HG03175 (cell line): ENCODE results near the gene MAPK11.

Experiments used
- ATAC-seq: cut with Tn5 transposase; IDR thresholded peaks from one replicate; pipeline ENCODE4 v1.9.1; 2021; ENCODE audit warnings: mild to moderate bottlenecking, moderate library complexity; ENCODE audit not compliant: unreplicated experiment

The MAPK11 gene

DNA sequence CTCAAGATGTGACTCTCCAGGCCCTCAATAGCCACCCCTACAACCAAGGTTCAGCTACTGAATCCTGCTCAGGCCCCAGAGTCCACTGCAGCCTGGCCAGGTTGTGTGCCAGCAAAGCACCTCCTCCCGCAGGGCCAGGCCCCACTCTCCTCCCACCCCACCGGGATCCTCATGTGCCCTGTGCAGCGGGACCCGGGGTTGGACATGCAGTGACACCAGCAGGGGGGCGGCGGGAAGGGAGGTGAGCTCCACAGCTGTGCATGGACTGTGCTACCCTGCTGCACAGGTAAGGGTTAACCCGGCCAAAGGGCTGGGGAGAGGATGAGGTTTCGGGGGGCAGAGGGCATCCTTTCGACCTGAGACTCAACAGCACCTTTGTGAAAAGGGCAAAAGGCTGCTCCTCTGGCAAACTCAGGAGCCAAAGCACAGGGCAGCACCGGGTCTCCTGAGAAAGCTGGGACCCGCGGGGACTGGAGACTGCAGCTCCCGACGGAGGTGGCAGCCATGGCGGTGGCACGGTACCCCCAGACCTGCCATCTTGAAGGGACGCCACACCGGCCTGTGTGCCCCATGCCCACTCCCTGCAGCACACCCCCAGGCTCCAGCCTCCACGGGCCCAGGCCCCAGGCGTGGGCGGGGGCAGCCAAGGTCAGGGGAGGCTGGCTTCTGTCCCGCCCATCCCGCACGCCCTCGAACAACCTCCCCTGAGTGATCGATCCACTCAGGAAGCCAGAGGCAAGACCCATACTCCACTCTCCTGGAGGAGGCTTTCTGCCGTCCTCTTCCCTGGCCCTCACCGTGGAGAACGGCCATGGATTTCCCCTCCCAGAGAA lies 26.7 kb upstream of the MAPK11 start:
- ATAC-seq = no peak

DNA sequence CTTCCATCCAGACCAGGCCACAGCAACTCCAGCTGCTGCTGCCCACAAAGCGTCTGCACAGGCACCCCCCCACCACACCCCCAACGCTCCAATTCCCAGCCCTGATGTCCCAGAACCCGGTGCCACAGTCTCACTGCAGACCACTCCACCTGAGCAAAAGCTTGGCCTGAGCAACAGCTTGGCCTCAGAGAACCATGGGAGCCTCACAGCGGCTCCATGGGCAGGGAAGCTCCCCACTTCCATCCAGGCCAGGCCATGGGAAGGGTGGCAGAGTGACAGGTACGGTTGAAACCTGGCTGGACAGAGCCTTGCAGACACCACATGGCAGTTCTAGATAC lies 24.1 kb upstream of the MAPK11 start:
- no peak for ATAC-seq

DNA sequence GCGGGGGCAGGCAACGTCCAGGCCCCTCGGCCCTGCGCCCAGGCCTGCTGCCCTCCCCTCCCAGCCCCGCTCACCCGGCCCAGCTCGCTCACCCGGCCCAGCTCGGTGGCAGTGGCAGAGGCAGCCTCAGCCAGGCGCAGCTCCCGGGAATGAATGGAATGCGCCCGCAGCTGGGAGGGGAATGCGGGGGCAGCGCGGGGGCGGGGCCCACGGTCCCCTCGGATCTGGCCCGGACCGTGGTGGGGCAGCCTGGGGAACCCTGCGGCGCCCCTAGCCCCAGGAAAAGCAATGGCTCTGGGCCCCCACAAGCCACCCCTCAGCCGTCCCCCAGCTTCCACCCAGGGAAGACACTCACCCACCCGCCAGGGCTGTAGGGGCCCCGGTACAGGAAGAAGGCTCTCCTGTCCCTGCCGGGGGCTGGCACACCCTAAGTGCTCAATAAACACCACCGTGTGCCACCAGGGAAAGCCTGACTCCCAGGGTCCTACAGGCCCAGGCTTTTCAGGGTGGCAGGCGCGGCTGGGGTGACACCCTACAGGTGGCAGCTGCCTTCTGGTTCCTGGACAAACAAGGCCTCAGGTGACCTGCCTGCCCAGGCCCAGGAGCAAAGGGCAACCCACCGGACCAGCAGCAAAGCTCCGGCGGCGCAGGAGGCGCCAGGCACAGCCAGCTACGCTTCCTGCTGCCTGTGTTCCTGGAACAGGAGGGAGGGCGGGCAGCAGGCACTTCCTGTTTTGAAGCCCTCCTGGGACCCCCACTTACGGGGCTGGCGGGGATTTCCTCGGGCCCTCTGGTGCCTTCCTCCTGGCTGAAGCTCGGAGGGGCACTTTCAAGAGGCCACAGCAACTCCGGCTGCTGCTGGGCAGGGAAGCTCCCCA lies 23.5 kb upstream of the MAPK11 start:
- ATAC-seq = no peak

DNA sequence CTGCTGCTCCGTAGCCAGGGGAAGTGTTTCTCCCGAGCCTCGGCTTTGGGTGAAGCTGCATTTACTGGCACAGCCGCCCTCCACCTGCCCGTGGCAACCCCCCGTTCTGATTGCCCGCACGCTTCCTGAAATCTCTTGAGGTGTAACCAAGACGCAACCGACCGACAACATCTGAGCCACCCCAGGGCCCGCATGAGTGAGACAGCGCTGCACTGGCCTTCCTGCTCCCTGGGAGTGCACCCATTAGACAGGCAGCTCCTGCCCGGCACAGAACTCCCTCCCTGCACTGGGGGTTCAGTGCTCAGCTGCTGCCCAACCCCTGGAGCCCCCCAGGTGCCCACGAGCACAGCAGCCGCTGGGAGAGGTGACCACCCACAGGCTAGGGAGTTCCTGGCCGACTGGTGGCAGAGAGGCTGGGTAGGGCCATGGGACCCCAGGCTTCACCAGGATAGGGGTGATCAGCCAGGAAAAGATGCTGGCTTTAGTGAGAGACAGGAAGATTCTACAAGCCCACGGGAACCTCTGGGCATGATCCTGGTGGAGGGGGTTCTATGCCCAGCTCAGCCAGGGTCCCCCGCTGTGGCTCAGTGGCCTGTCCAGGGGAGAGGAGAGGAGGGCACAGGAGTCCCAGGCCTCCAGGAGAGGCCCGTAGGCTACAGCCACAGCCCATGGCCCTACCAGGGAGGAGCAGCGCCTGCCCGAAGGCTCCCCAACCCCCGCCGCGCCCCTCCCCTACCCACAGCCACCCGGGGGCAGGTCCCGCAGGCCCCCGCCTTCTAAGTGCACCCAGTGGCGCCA lies 22.7 kb upstream of the MAPK11 start:
- no peak for ATAC-seq

DNA sequence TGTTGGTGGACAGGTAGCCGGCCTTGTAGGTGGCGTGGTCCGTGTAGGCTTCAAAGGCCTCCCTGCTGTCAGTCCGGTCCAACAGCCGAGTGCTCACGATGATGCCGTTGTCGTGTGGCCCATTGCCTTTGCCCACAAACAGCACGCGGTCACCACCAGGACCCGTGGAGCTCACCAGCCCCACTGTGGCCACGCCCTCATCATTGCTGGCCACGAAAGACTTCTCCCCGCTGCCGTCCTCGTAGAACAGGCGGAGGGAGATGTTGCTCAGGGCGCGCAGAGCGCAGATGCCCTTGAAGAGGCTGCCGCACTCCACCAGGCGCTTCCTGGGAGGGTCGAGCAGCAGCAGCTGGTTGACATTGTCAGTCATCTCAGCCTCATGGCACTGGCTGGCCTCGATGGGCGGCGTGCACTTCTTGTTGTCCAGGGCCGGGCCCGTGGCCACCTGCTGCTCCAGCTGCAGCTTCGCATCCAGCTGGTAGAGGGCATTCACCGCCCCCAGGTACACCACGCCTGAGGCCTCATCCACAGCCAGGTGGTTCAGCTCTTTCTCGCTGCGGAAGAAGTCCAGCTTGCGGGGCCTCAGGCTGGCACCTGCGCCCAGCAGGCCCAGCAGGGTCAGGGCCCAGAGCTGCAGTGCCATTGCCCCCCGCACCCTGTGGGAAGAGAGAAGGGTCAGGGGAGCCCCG lies 19.9 kb upstream of the MAPK11 start:
- no peak for ATAC-seq

DNA sequence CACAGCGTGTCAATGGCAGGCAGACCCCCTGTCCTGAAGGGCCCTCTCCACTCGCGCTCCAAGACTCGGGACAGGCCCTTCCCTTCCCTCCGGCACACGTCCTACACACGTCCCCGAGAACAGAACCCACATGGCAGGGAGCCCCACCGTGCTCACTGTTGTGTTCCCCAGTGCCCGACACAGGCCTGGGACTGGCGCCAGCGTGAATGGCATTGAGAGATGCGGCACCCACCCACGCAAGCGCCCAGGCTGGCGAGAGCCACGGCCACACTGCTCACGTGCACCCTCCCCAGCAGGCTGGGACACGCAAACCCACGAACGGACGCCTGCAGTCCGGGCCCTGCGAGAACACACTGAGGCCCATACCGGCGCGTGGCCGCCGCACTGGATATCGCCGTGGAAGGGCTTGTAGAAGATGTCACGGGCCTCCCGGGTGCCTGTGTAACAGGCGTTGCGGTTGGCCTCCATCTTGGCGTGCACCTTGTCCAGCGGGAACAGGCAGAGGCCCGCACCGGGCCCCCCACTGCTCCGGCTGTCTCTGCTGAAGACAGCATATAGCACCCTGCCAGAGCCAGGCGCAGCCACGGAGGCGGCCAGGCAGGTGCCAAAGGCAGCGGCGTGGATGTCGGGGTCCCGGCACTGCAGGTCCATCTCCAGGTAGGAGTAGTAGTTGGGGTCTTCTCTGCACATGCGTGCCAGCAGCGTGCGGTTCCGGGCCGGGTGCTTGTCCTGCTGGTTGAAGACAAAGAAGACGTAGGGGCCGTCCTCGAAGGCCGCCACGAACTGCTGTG lies 19.2 kb upstream of the MAPK11 start:
- no peak for ATAC-seq

DNA sequence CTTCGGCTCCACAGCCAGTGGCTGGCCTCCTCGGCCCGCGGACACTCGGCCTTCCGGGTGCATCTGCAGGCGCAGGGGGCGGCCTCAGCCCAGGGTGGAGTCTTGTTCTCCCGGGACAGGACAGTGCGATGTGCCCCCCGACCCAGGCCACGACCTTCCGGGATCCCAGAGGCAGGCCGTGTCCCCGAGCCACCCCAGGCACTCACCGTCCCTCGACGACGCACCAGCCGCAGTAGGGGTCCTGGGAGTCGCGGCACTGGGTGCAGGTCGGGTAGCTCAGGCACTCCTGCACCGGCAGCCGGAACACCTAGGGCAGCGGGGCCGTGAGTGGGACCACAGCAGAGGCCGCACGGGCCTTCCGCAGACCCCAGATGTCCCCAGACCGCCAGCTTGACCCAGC lies 17.6 kb upstream of the MAPK11 start:
- no peak for ATAC-seq

DNA sequence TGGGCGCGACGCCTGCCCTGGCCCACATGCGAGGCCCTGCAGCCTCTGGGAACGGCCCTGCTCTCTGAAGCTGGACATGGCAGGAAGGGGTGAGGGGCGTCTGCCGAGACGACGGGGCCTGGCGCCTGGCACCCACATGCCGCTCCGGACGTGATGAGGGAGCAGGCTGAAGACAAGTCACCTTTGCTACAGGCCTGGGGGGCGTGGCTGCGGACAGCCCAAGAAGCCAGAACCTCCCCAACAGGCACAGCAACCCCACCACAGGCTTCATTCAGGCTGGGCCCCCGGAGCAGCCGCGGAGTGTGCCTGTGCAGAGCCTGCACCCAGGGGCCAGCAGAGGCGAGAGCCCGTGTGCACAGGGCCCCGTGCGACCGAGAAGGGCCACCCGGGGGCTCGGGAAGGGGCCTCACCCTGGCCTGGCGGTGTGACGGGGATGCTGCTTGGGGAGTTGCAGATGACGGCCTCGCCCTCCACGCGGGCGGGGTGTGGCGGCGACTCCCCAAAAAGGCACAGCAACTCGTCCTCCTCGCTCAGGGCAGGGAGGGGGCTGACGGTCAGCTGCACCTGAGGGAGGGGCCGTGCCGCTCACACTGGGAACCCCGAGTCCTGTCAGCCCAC lies 16.6 kb upstream of the MAPK11 start:
- ATAC-seq = no peak

DNA sequence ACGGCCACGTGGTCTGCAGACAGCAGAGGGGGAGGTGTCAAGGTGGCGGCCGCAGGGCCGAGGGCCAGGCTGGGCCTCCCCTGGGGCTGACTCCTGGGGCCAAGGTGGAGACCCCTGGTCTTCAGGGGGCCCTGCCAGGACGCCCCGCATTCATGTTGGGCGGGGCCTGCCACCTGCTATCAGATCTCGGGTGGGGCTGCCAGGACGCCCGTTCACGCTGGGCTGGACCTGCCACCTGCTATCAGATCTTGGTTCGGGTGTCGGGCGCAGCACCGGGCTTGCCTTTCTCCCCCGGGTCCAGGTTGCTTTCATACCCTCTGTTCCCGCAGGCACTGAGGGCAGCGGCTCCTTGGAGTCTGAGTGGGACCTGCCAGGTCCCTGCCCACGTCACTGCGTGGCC lies 16.1 kb upstream of the MAPK11 start:
- ATAC-seq = no peak

DNA sequence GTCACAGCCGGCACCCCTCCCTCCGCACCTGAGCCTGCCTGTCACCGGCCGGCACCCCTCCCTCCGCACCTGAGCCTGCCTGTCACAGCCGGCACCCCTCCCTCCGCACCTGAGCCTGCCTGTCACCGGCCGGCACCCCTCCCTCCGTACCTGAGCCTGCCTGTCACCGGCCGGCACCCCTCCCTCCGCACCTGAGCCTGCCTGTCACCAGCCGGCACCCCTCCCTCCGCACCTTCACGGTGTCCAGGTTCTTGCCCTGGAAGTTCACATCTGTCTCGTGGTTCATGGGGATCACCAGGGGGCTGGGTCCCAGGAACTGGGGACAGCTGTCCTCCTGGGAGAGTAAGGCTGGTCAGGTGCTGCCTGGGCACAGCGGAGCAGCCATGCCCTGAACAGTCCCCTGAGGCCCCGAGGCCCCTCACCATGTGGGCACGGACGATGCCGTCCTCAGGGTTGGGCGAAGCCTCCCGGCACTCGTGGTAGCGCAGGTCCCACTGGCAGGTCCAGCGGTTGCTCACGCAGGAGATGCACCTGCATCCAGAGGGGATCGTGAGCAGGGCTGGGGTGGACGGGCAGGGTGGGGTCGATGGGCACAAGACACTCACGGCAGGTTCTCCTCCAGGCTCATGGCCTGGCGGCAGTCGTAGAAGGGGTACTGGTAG lies 15.5 kb upstream of the MAPK11 start:
- ATAC-seq = no peak

DNA sequence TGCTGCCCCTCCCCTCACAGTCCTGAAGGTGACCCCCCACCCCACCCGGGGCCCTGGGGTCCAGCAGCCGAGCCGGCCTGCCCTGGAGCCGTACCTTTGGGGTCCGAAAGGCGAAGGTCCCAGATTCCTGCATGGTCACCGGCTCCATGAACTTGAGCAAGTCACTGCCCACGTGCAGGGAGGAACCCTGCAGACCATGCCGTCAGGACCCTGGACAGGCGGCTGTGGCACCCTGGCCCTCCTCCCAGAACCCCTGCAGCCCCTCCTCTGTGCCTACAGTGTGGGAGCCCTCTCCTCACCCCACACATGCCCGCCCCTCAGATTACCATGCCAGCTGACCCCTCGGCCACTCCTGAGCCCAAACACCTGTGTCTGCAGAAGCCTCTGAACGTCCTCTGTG lies 14.3 kb upstream of the MAPK11 start:
- no peak for ATAC-seq

DNA sequence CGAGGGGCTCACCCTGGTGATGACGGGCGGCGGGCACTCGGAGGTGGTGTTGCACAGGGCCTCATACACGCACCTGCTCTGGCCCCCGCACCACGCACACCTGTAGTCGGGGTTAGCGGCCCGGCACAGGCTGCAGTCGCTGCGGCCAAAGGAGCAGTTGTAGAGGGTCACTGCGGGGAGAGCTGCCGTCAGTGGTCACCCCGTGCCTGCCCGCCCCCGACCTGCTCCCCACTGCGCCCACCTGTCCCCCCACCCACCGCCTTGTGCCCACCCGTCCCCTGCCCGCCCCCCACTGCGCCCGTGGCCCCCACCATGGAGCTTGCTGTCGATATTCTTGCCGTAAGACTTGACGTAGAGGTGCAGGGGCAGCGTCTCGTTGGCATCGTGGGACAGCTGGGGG lies 13.6 kb upstream of the MAPK11 start:
- ATAC-seq = no peak

DNA sequence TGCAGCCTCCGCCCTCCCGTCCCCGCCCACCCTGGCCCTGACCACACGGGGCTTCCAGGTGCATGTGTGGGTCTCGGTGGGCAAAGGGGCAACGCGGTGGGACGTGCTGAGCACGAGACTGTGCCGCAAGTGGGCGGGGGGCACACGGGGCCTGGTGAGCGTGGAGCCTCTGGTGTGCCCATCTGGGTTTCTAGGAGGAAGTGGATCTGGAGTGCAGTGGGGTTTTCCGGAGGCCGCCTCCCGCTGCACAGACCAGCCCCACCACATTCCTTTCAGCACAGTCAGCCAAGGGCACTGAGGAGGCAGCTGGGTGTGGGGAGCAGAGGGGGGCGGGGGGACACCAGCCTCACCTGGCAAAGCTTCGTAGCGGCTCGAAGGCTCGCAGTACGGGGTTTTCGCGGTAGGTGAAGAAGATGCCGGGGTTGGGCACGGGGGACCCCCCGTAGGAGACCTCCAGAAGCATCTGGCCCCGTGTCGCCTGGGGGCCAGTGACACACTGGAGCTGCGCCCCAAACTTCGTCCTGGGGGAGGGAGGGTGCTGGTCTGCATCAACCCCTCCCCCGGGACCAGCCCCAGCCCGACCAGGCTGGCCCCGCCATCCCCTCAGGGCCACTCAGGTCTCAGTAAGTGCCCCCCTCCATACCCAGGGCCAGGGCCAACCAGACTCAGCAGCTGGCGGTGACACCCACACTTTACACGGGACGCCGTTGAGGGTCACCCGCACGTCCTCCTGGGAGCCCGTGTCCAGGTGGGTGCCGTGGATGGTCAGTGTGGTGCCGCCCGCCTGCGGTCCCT lies 12.4 kb upstream of the MAPK11 start:
- no peak for ATAC-seq

DNA sequence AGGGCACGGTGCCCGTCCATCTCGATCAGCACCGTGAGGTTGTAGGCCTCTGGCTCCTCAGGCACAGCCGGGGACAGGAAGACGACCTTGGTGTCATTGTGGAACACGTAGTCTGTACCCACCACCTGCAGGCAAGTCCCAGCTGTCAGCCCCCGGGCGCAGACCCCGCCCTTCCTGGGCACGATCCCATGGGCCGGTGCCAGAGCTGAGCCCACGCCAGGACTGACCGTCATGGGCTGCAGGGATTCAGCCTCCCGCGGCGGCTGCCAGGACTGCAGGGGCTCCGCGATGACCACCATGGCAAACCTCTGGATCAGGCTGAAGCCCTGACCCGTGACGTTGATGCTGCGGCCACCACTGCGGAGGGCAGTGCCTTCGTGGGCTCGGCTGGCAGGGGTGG lies 11.8 kb upstream of the MAPK11 start:
- ATAC-seq = no peak

DNA sequence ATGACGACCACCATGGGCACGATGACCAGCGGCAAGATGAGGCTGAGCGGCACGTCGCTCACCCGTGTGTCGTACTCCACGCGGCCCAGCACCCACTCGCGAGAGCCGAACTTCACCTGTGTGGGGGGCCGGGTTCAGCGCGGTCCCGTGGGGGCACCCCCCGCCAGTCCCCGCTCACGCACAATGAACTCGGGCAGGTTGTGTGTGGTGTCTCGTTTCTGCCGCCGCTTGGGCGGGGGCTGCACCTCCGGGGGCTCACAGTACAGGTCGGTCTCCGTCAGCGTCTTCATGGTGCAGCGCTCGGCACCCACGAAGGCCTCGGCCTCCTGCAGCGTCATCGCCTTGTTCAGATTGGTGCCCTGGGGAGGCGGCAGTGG lies 11.2 kb upstream of the MAPK11 start:
- no peak for ATAC-seq

DNA sequence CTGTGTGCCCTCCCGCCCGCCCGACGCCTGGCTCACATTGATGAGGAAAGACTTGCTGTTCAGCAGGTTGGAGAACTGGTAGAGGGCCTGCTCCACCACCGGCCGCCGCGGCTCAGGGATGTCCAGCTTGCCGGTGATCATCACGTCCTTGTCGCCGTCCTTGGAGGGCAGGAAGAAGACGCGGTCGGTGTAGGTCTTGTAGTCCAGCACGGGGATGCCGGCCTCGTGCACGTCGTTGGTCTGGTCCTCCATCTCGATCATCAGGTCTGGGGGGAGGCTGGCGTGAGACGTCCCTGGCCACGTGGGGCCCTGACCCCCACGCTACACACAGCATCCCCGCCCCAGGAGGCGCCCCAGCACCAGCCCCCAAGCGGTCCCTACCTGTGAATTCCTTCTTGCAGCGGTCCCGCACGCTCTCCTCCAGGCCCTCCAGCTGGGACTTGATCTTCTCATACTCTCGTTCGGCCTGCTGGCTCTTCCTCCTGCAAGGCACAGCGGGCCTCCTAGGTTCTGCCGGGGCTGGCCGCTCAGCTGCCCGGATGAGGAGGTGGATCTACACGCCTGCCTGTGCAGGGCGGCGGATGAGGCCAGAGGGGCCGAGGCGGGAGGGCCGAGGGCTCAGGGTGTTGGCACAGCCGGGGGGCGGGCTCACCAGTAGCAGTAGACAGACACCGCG lies 10.7 kb upstream of the MAPK11 start:
- no peak for ATAC-seq

DNA sequence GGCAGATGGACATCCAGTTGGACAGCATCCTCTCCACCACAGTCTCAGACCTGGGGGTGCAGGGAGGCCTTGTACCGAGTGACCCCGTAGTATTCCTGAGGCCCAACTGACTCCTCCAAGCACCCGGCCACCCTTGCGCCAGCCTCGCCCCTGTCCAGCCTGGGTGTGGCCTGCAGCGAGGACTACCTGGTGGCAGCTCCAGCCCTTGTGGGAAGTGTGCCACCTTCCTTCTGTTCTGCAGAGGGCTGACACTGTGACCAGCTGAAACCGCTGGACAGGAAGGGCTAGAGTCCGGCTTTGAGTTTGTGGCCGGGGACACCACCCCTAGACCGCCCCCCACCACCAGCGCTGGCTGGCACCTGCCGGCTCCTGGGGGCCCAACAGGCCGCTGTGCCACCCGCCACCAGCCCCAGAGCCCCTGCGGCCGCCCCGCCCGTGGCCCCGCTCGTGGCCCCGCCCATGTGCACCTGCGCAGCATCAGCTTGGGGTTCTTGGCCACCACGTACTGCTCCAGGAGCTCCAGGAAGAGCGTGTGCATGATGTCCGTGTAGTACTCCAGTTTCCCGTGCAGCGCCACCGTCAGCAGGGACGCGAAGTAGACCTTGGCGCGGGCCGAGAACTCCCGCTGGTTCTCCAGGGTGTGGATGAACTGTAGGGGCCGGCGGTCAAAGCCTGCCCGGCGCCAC lies 10.0 kb upstream of the MAPK11 start:
- ATAC-seq = no peak
